Gastroesophageal sphincter (tissue), 3 donors: Measurements from ENCODE around the gene SLC39A5.

ENCODE experiments used
- CTCF ChIP-seq, 4 experiments: fragments of 200-600 bp in 2 of 4; fragments of 450-650 bp in 2 of 4; sonication (generic) in 1 of 4; IDR thresholded peaks; one replicate each; pipeline ENCODE4 v1.5.1; 2017 to 2019; ENCODE audit warnings: antibody characterized with exemption in 4 of 4, mild to moderate bottlenecking in 2 of 4, moderate library complexity in 2 of 4
- POLR2A ChIP-seq, 2 donors: fragments of 450-650 bp; IDR thresholded peaks; one replicate each; pipeline ENCODE4 v1.6.1; 2017; ENCODE audit warnings: antibody characterized with exemption in 2 of 2, mild to moderate bottlenecking in 2 of 2, moderate library complexity in 1 of 2

- TF ChIP-seq CTCF (IDR thresholded peaks at IDR 0.05), result no peak
- no peak for TF ChIP-seq POLR2A (IDR thresholded peaks at IDR 0.05)
These were observed 52.2 kb downstream of the SLC39A5 start for GRCh38 chr12:56282030-56282429.
